Stimulated activated naive B cell treated with anti-CD40 and anti-IgM and Interleukin-4, amounts not matched to agents 10 μg/mL and 1 μg/mL and 100 μg/mL, for 72 hours (primary cell): Measurements from ENCODE around the gene SNTA1.
A peak's percentile ranks its signal among the peaks of the same experiment; 100 is the strongest.
"Not testable (repeated sequence)": the region's sequence is repeated elsewhere in the genome, so short reads cannot be mapped to it uniquely, and the experiment has no call there.

Experiments used
- ATAC-seq, 2 donors: fragments of 150-1000 bp; cut with Tn5 transposase; replicated peaks; 2 replicates each; pipeline ENCODE4 v1.10.0; 2021; ENCODE audit warnings: moderate library complexity in 1 of 2
- DNase-seq: peaks from one replicate; pipeline ENCODE4 v3.0.0; 2021
- H3K27ac Mint-ChIP-seq: one replicate; pipeline ENCODE4 v1.8.0; 2022; ENCODE audit warnings: mild to moderate bottlenecking, mixed read lengths
- H3K27me3 Mint-ChIP-seq, 2 donors: one replicate each; pipeline ENCODE4 v1.8.0; 2022; ENCODE audit warnings: mixed read lengths in 2 of 2
- H3K36me3 Mint-ChIP-seq, 2 donors: one replicate each; pipeline ENCODE4 v1.8.0; 2022; ENCODE audit warnings: mixed read lengths in 2 of 2, mild to moderate bottlenecking in 1 of 2
- H3K4me1 Mint-ChIP-seq, 2 donors: one replicate each; pipeline ENCODE4 v1.8.0; 2022; ENCODE audit warnings: mixed read lengths in 2 of 2, mild to moderate bottlenecking in 1 of 2
- H3K4me3 Mint-ChIP-seq, 2 donors: one replicate each; pipeline ENCODE4 v1.8.0; 2022; ENCODE audit warnings: mild to moderate bottlenecking in 2 of 2, mixed read lengths in 2 of 2, moderate library complexity in 1 of 2
- H3K9me3 Mint-ChIP-seq, 2 donors: one replicate each; pipeline ENCODE4 v1.8.0; 2022; ENCODE audit warnings: mixed read lengths in 2 of 2, mild to moderate bottlenecking in 1 of 2

SNTA1 gene

GRCh38 chr20:33474963-33475362, 31.4 kb upstream of the SNTA1 start:
- DNase-seq (no peak), ATAC-seq (no peak)
- no peaks in the 10 kb centered on the region for H3K9me3 Mint-ChIP-seq
- no peak overlapping the region for H3K27ac Mint-ChIP-seq
- no peaks in the 10 kb centered on the region for H3K36me3 Mint-ChIP-seq
- H3K4me3 Mint-ChIP-seq = no peak overlapping the region
- H3K27me3 Mint-ChIP-seq = no peaks in the 10 kb centered on the region
- H3K4me1 Mint-ChIP-seq = peaks cover 8 to 11% of the 10 kb centered on the region in 2 donors

GRCh38 chr20:33474097-33474873, 30.7 kb upstream of the SNTA1 start:
- Mint-ChIP-seq H3K27ac (no peak overlapping the region), H3K36me3 (no peaks in the 10 kb centered on the region), H3K9me3 (no peaks in the 10 kb centered on the region), H3K4me1 (peaks cover 6 to 11% of the 10 kb centered on the region in 2 donors), H3K27me3 (no peaks in the 10 kb centered on the region), H3K4me3 (no peak overlapping the region)
- ATAC-seq (no peak), DNase-seq (no peak)

- H3K27me3 Mint-ChIP-seq = no peaks in the 10 kb centered on the region
- DNase-seq (no peak), ATAC-seq (no peak)
- H3K4me3 Mint-ChIP-seq = no peak overlapping the region
- no peak overlapping the region for H3K27ac Mint-ChIP-seq
- H3K4me1 Mint-ChIP-seq = peaks cover 6 to 11% of the 10 kb centered on the region in 2 donors
- H3K9me3 Mint-ChIP-seq = no peaks in the 10 kb centered on the region
- no peaks in the 10 kb centered on the region for H3K36me3 Mint-ChIP-seq
These were observed 29.4 kb upstream of the SNTA1 start for GRCh38 chr20:33472868-33473435.

GRCh38 chr20:33470866-33471265, 27.3 kb upstream of the SNTA1 start:
- Mint-ChIP-seq H3K27ac (no peak overlapping the region), H3K9me3 (no peaks in the 10 kb centered on the region), H3K4me1 (peaks cover 5 to 12% of the 10 kb centered on the region in 2 donors), H3K27me3 (no peaks in the 10 kb centered on the region), H3K4me3 (no peak overlapping the region), H3K36me3 (no peaks in the 10 kb centered on the region)
- DNase-seq (no peak), ATAC-seq (no peak)

GRCh38 chr20:33470457-33470856, 26.9 kb upstream of the SNTA1 start:
- ATAC-seq (no peak), DNase-seq (no peak)
- no peak overlapping the region for H3K4me3 Mint-ChIP-seq
- peaks cover 6 to 13% of the 10 kb centered on the region in 2 donors for H3K4me1 Mint-ChIP-seq
- H3K36me3 Mint-ChIP-seq = no peaks in the 10 kb centered on the region
- no peak overlapping the region for H3K27ac Mint-ChIP-seq
- no peaks in the 10 kb centered on the region for H3K27me3 Mint-ChIP-seq
- H3K9me3 Mint-ChIP-seq = no peaks in the 10 kb centered on the region

GRCh38 chr20:33466303-33466646, 22.7 kb upstream of the SNTA1 start:
- Mint-ChIP-seq H3K27me3 (no peaks in the 10 kb centered on the region), H3K4me3 (no peak overlapping the region), H3K9me3 (no peaks in the 10 kb centered on the region), H3K4me1 (peaks cover 12 to 24% of the 10 kb centered on the region in 2 donors), H3K36me3 (no peaks in the 10 kb centered on the region), H3K27ac (no peak overlapping the region)
- peak in 1 of 2 donors; percentile 31 for ATAC-seq
- DNase-seq = no peak

GRCh38 chr20:33465481-33466302, 22.1 kb upstream of the SNTA1 start:
- no peak overlapping the region for H3K4me3 Mint-ChIP-seq
- peaks cover 12 to 24% of the 10 kb centered on the region in 2 donors for H3K4me1 Mint-ChIP-seq
- no peak overlapping the region for H3K27ac Mint-ChIP-seq
- ATAC-seq (peak in 1 of 2 donors; percentile 29), DNase-seq (no peak)
- H3K9me3 Mint-ChIP-seq = no peaks in the 10 kb centered on the region
- H3K27me3 Mint-ChIP-seq = no peaks in the 10 kb centered on the region
- no peaks in the 10 kb centered on the region for H3K36me3 Mint-ChIP-seq

GRCh38 chr20:33464759-33465158, 21.2 kb upstream of the SNTA1 start:
- not testable (repeated sequence) for ATAC-seq, H3K4me3 Mint-ChIP-seq, H3K27me3 Mint-ChIP-seq, H3K27ac Mint-ChIP-seq, DNase-seq, H3K9me3 Mint-ChIP-seq, H3K36me3 Mint-ChIP-seq
- peaks cover 13 to 25% of the 10 kb centered on the region in 2 donors for H3K4me1 Mint-ChIP-seq

GRCh38 chr20:33463332-33464101, 20.0 kb upstream of the SNTA1 start:
- peak overlapping the region; percentile 20 for H3K27ac Mint-ChIP-seq
- DNase-seq (no peak), ATAC-seq (no peak)
- no peak overlapping the region for H3K4me3 Mint-ChIP-seq
- no peaks in the 10 kb centered on the region for H3K36me3 Mint-ChIP-seq
- H3K9me3 Mint-ChIP-seq = no peaks in the 10 kb centered on the region
- H3K27me3 Mint-ChIP-seq = no peaks in the 10 kb centered on the region
- H3K4me1 Mint-ChIP-seq = peaks cover 15 to 28% of the 10 kb centered on the region in 2 donors

GRCh38 chr20:33460711-33461110, 17.1 kb upstream of the SNTA1 start:
- Mint-ChIP-seq H3K36me3 (no peaks in the 10 kb centered on the region), H3K4me1 (peaks cover 13 to 18% of the 10 kb centered on the region in 2 donors), H3K27me3 (no peaks in the 10 kb centered on the region), H3K9me3 (no peaks in the 10 kb centered on the region), H3K27ac (no peak overlapping the region), H3K4me3 (no peak overlapping the region)
- ATAC-seq (no peak), DNase-seq (no peak)

GRCh38 chr20:33459599-33459998, 16.0 kb upstream of the SNTA1 start:
- H3K9me3 Mint-ChIP-seq = no peaks in the 10 kb centered on the region
- peaks cover 0 to 1% of the 10 kb centered on the region in 2 donors for H3K36me3 Mint-ChIP-seq
- DNase-seq (no peak), ATAC-seq (no peak)
- no peaks in the 10 kb centered on the region for H3K27me3 Mint-ChIP-seq
- H3K27ac Mint-ChIP-seq = no peak overlapping the region
- H3K4me3 Mint-ChIP-seq = no peak overlapping the region
- H3K4me1 Mint-ChIP-seq = peaks cover 5 to 7% of the 10 kb centered on the region in 2 donors

- H3K27me3 Mint-ChIP-seq, H3K9me3 Mint-ChIP-seq, H3K4me1 Mint-ChIP-seq, H3K4me3 Mint-ChIP-seq, H3K36me3 Mint-ChIP-seq, H3K27ac Mint-ChIP-seq: not testable (repeated sequence)
- DNase-seq = peak; percentile 61
- peak; percentile 88 to 96 for ATAC-seq
These were observed 13.5 kb upstream of the SNTA1 start for GRCh38 chr20:33456916-33457642.

GRCh38 chr20:33450867-33451266, 7.3 kb upstream of the SNTA1 start:
- Mint-ChIP-seq H3K36me3 (peaks cover 0 to 1% of the 10 kb centered on the region in 2 donors), H3K4me3 (no peak overlapping the region)
- ATAC-seq = no peak

More at GRCh38 chr20:33450867-33451266, 7.3 kb upstream of the SNTA1 start:
- no peak overlapping the region for H3K27ac Mint-ChIP-seq
- peaks cover 0 to 2% of the 10 kb centered on the region in 2 donors for H3K9me3 Mint-ChIP-seq
- no peaks in the 10 kb centered on the region for H3K27me3 Mint-ChIP-seq
- DNase-seq = no peak
- H3K4me1 Mint-ChIP-seq = no peaks in the 10 kb centered on the region
